ENCODE measurements around the gene UGT1A7.

Gene UGT1A7

DNA sequence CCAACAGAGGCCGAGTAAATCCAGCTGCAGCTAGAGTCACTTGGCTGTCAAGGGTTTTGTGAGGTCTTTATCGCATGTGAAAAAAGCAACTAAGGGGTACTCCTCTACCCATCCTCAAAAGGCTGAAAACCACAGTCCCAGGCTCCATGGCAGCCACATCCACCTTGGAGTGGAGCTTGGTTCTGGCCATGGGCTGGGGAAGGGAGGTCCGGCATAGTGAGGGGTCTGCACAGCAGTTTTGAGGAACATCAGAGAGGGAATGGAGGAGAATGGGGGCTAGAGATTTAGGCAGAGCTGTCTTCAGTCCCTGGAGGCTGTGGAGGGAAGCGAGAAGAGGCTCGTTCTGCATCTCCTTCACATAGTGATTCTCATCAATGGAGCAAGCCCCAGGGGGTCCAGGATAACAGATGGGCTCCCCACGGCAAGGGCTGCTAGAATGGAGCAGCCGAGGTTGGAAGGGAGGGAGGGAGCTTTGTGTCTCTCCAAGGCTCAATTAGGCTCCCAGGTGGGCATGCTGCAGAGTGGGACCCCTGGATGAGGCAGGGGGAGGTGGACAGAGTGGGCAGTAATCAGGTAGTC, 117.5 kb downstream of the UGT1A7 start:
- no peak for DNase-seq (ENCODE audit: low read depth)

DNA sequence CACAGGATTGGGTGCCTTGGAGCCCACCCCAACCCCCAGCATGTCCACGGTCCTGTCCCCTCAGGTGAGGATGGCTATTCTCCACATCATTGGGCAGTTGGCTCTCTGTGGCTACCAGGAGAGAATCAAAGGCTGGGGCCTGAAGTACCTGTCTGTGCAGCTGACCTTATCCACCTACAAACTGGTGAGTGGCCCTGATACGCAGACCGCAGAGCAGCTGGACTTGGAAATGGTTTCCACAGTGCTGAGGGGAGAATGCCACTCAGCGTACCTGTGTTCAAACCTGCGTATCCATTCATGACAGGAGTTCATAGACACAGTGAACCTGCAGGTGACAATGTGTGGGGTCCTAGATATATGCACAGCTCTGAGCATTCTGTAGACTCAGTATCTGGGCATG, 118.0 kb downstream of the UGT1A7 start:
- no peak for DNase-seq (ENCODE audit: low read depth)

DNA sequence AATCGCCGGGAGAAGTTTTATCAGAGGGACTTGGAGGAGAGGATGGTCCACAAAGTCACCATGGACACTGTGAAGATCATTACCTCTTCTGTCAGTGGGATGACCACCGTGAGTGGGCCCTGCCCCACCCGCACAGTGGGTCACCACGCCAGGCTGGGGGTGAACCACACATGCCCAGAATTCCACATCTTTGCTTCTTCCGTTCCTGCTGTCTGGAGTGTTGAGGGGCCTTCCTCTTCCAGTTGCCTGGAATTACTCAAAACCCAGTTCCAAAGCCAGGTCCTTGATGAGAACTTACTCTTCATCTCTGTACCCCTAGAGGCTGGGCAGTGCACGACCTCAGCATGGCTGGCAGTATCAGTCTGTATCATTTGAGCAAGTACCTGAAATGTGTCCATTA, 118.5 kb downstream of the UGT1A7 start:
- no peak for DNase-seq (ENCODE audit: low read depth)

DNA sequence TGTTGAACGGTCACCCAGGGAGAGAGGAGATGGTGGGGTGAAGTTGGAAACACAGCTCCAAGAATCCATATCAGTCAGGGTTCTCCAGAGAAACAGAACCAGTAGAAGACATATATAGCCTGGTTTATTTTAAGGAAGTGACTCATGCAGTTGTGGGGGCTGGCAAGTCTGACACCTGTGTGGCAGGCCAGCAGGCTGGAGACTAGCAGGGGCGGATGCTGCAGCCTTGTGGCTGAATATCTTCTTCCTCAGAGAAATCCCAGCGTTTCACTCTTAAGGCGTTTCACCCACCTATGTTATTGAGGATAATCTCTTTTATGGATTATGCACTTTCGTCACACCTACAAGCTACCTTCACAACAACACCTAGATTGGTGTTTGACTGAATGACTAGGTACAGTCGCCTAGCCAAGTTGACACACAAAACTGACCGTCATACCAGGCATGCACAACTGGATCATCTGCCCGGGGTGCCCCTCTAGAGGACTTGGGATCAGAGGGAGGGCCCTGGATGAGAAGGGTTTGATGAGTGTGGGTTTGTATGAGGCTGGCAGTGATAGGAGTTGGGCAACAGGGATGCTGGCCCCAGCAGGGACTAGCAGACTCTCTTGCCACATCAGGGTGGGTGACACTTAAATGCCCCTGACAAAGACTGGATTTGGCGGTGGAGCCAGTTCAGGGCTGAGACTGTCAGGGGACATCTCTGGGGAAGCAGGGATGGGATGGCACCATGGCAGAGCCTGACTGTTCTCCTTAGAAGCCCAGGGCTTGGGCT, 119.8 kb downstream of the UGT1A7 start:
- no peak for DNase-seq (ENCODE audit: low read depth)

DNA sequence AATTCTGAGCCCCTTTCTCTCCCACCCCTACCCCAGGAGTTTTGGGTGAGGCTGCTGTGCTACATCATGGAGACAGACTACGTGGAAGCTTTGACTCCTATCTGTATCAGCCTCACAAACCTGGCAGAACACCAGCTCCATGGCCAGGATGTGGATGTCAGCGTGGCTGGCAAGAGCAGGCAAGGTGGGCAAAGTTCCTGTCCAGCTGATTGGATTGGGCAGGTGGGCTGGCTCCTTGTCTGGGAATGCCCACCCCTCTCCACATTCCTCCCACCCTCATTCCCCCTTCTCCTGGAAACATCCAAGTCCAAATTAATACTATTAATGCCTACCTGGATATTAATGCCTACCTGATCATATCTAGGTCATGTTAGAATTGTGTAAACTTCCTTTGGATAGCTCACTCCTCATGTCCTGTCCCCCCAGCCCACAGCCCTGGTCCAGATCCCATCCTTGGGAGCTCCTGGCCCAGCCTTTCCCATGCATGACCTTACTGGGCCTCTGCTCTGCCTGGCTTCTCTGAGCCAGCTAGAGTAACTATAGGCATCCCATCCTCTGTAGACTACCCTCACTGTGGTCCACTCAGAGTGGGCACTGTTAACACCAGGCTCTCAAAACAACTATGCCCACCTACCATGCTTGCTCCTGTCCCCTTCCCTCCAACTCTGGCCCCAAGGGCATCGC, 120.6 kb downstream of the UGT1A7 start:
- no peak for DNase-seq (ENCODE audit: low read depth)

DNA sequence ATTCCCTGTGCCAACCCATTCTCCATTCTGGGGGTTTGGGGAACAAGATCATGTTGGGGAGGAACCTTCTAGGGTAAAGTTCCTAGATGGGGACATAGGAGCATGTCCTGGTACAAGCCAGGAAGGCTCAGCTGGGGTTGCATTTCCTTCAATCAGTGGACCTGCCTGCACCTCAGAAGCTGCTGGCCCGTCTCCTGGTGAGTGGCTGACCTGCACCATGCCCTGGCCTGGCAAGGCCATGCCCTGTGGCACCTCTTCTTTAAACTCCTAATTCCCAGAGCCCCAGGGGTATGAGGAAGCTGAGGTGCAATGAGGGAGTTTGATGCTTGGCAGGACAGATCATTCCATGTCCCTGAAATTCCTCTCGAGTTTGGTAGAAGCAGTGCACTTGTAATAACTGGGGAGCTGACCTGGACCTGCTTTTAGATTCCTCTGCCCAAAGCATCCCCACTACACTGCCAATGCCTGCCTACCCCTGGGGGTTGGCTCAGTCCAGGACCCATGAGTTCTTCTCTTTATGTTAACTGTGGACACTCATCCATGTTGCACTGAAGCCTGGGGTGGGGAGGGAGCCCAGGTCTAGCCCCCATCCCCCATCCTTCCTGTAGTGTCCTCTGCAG, 121.7 kb downstream of the UGT1A7 start:
- no peak for DNase-seq (ENCODE audit: low read depth)

DNA sequence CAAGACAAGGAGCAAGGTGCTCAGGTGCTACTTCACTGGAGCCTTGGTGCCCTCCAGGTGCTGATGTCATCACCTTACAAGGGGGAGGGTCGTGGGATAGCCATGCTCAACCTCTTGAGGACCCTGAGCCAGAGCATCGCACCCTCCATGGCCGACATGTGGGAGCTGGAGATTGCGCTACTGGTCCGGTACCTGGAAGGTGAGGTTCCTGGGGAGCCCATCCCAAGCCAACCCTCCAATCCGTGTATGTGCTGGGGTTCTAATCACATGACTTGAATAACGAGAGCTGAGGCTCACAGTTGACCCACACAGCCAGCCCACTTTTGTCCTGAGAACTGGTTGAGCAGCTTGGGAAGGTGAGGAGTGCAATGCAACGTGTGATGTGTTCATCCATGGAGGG, 122.3 kb downstream of the UGT1A7 start:
- DNase-seq (ENCODE audit: low read depth), result no peak

DNA sequence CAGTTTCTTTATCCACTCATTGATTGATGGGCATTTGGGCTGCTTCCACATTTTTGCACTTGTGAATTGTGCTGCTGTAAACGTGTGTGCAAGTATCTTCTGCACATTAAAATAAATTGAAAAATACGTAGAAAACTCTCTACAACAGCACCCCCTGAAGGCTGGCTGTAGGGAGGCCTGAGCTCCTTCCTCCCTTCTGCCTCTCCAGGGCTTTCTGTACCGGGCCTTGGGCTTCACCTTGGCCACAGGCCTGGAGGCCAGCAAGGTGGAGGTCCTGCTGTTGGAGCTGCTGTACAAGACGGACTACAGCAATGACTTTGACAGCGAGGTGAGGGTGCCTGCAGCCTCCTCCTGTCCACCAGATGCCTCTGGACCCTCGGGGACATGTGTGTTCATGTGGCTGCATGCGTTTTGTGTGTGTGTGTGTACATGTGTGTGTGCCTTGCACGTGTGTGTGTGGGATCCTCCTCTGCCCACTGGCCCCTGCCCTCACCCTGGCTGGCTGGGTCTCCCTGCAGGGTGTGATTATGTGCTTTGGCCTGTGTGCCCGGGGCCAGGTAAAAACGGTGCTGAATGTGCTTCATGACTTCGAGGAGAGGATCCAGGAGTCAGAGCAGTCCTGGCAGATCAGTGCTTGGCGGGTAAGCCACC, 125.6 kb downstream of the UGT1A7 start:
- DNase-seq (ENCODE audit: low read depth), result no peak

DNA sequence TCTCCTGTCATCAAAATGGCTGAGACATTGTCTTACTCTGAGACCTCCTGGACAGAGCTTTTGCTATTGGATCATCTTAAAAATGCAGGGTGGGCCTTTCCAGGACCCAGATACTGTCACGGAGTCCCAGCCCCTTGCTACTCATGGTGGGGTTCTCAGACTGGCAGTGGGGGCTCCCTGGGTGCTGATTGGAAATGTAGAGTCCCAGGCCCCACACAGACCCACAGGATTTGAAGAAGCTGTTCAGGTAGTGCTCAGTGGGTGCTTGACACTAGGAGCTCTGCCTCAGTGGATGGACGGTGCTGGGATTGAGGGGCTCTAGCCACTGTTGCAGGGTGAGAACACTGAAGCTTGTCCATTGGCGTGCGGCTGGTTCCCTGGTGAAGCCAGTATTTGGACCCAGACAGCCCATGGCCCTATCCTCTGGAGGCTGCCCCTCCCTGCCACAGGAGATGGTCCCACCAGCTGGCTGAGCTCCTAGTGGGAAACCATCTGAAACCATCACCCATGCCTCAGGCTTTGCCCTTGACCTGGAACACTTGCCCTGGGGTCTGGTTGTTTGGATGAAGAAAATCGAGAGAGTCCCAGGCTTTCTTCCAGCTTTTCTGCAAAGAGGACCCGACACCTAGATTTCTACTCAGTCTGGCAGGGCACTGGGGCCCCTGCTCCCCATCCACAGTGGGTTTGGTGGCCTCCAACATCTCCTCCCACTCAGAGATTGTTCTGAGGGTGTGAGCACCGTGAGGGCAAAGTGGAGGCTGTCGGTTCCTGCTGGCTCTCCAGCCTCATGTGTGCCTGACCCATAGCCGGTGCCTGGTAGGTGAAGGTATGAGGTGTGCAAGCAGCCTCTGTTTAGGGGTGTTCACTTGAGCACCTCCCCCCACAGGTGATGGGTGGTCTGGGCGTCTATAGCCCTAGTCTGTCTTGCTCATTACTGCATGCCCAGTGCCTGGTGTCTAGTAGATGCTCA, 126.5 kb downstream of the UGT1A7 start:
- no peak for DNase-seq (ENCODE audit: low read depth)

DNA sequence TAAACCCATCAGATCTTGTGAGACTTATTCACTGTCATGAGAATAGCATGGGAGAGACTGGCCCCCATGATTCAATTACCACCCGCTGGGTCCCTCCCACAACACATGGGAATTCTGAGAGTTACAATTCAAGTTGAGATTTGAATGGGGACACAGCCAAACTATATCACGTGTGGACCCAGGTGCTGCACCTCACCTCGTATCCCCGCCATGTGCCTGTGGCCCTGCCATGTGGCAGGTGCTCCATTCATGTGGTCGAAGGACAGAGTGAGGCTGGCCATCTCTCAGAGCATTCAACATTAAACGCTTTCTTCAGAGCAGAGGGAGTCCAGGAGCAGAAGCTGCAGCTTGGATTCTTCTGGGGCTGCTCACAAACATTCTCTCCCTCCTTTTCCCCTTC, 128.7 kb downstream of the UGT1A7 start:
- no peak for DNase-seq (ENCODE audit: low read depth)

DNA sequence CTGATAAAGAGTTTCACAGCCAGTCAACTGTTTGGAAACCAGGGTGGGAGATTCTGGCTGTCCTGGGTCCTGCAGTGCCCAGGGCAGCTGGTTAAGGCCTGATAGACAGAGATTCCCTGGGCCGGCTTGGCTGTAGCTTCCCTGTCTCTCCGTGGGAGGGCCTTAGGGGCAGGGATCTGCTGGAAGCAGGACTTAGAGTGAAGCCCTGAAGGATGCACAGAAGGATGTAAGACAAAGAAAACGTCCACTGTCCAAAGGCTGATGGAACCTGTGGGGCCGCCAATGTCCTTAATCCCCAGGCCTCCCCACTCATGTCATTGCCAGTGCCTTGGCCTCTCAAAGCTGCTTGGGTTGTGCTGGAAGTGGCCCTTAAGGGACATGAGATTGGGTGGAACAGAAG, 129.4 kb downstream of the UGT1A7 start:
- no peak for DNase-seq (ENCODE audit: low read depth)

DNA sequence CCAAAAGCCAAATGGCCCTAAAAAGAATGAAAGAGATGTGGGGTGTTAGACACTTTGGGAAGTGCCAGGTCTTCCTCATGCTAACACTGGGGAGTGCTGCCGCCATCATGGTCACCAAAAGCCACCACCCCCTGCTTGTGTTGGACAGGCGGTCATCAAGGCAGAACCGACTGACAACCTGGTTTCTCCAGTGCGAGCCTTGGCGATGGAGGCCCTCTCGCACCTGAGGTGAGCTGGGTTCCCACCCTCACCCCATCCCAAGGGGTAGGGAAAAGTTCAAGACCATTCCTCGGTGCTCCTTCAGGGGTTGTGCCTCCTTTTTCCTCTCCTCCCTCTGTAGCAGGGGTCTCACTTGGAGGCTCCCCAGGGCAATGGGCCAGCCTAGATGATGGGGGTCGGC, 130.0 kb downstream of the UGT1A7 start:
- DNase-seq (ENCODE audit: low read depth), result no peak

DNA sequence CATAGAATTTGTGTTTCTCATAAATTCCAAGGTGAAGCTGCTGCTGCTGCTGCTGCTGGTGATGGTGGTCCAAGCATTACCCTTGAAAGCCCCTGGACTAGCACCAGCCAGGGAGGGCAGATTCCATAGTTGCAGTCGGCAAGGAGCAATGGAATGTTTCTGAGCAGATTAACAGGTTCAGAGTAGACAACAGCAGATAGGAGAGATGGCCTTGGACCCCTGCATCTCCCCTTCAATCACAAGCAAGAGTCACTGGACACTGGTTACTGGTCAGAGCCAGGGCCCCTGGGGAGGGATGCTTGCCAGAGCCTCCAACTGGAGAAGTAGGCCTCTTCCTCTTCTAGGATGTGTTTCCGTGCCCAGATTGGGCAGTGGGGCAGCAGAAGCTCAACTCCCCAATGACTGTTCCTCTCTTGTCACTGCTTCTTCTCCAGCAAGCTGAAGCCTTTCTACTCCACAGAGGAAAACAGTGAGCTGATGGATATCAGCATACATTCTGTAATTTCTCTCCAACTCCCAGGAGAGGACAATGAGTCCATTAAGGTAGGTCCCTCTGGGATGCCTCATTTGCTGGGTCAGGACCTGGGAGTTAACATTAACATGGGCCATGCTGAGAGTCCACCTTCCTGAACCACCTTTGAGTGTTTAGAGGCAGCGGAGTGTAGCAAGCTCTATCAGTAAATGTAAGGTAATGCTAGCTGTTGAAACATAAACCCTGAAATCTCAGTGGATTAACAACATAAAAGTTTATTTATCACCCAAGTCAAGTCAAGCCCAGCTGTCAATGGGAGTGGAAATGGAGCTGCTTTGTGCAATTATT, 131.7 kb downstream of the UGT1A7 start:
- DNase-seq (ENCODE audit: low read depth), result no peak

DNA sequence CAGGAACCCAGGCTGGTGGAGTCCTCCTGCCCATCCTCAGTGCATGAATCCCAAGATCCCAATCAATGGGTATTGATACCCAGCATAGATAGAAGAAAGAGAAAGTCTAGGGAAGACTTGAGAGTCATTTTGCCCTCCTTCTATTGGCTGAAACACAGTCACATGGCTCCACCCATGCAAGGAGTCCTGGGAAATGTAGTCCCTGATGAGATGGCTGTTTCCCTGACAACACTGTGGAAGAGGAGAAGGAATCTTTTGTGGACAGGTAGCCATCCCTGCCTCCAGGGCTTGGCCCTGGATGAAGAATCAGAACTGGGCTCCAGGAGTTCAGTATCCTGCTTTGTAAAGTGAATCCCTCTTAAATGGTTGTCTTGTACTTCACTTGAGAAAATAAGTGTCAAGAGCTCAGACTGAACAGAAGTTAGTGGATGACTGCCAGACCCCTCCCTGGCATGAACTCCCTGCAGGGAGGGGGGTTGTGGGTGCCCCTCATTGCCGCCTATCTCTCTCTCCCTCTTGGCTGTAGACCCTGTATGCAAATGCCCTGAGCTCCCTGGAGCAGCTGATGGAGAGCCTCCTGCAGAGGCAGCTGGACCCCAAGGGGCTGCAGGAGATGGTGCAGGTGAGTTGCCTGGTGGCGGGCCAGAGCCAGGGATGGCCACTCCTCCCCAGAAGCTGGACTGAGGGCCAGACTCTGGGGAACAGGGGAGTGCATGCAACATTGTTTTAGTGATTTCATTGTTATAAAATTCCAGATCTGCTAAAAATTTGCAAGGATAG, 132.5 kb downstream of the UGT1A7 start:
- DNase-seq (ENCODE audit: low read depth), result no peak

DNA sequence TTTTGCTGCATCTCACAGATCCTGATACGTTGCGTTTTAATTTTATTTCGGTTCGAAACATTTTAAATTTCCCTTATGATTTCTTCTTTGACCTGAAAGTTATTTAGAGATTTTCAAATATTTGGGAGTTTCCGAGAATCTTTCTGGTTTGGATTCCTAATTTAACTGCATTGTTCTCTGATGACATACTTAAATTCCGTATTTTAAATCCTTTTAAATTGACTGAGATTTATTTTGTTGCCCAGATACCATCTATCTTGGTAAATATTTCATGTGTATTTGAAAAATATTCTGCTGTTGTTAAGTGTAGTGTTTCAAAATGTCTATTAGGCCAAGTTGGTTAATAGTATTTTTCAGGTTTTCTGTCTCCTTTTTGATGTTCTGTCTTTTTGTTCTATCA, 134.2 kb downstream of the UGT1A7 start:
- DNase-seq (ENCODE audit: low read depth), result no peak

DNA sequence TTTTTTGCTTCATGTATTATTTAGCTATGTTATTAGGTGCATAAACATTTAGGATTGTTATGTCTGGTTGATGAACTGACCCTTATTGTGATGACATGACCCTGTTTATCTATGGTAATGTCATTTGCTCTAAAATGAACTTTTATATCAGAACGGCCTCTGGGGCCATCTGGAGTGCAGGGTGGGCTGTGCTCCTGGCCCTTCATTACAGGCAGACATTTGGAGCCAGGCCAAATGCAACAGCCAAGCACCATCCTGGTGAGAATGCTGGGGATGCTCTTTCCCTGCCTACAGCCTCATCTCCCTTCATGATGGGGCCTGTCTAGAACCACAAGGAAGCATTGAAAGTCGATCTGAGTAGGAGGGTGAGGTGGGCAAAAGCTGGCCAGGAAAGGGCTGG, 134.6 kb downstream of the UGT1A7 start:
- DNase-seq (ENCODE audit: low read depth), result no peak

DNA sequence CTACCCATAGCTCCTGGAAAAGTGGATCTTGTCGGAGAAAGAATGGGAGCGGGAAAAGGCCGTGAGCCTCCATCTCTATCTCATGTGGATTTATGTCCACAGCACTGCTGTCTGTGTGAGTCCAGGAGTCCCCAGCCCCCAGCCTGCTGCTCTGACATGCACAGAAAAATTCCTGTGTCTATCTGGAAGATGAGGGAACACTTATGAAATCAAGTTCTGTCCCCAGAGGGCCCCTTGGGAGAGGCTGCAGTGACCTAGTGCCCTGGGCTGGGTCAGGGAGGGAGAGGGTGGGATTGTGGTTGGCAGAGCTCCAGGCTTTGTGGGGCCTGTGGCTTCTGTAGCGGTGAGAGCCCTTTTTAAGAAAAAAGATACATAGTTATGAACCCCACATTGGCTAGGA, 135.1 kb downstream of the UGT1A7 start:
- no peak for DNase-seq (ENCODE audit: low read depth)

DNA sequence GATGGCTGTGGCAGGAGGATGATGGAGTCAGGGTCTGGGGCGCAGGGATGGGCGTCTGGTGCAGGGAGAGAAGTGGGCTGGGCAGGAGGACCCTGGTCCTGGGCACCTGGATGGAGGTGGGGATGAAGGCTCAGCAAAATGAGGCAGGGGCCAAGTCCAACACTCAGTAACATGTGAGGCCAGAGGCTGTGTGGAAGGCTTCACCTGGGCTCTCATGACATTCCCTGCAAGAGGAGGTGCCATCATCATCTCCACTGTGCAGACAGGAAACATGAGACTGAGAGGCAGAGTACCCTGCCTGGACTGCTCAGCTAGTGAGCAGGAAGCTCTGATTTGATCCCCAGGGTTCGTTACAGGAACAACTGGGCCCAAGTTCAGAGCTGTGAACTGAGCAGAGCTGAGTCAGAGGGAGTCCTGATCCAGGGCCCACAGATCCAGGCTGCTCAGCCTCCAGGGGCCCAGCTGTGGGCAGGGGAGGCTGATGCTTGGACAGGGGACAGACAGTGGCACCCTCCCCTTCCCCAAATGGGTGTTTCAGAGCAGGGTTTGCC, 135.7 kb downstream of the UGT1A7 start:
- no peak for DNase-seq (ENCODE audit: low read depth)

DNA sequence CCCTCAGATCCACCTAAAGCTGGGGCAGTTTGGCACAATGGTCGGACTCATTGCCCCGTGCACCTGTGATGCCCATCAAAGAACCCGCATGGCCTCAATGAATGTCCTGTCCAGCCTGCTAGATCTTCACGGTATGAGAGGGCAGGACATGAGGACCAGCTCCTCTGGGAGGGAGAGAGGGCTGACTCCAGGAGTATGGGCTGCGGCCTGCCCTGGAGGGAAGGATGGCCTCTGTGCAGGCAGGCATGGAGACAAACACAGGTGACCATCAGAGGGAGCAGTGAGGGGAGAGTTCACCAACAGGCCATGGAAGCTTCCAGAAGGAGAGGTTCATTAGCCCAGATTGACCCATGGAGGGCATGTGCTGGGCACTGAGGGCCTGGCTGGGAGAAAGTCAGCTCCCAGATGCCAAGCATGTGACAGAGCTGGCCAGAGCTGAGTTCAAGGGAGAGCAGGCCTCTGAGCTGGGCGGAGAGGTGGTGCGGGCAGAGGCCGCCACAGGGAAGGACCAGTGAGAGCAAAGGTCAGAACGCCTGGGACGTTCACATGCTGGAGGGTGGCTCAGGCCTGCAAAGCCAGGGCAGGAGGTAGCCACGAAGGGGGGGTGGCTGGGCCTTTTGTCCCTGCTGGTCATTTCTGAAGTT, 136.4 kb downstream of the UGT1A7 start:
- DNase-seq (ENCODE audit: low read depth), result no peak

Measured in GM04503 (cell line).